Astrocyte (in vitro differentiated cells and primary cell): ENCODE results near the gene BCL2.

Experiments
- EZH2 ChIP-seq: IDR thresholded peaks from 2 replicates; pipeline ENCODE4 v1.6.1; 2012; ENCODE audit warnings: mild to moderate bottlenecking, low read length, inconsistent platforms; ENCODE audit not compliant: insufficient read depth
- TF ChIP-seq, protein P1 (sequence below): IDR thresholded peaks from 2 replicates; pipeline ENCODE4 v1.5.1; 2011; ENCODE audit warnings: low read depth, mild to moderate bottlenecking, inconsistent platforms, low read length, moderate library complexity; ENCODE audit not compliant: insufficient read depth

- TF ChIP-seq EZH2 = no peak
- TF ChIP-seq, protein P1, sequence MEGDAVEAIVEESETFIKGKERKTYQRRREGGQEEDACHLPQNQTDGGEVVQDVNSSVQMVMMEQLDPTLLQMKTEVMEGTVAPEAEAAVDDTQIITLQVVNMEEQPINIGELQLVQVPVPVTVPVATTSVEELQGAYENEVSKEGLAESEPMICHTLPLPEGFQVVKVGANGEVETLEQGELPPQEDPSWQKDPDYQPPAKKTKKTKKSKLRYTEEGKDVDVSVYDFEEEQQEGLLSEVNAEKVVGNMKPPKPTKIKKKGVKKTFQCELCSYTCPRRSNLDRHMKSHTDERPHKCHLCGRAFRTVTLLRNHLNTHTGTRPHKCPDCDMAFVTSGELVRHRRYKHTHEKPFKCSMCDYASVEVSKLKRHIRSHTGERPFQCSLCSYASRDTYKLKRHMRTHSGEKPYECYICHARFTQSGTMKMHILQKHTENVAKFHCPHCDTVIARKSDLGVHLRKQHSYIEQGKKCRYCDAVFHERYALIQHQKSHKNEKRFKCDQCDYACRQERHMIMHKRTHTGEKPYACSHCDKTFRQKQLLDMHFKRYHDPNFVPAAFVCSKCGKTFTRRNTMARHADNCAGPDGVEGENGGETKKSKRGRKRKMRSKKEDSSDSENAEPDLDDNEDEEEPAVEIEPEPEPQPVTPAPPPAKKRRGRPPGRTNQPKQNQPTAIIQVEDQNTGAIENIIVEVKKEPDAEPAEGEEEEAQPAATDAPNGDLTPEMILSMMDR = no peak
These were observed 145.6 kb downstream of the BCL2 start for GRCh38 chr18:63173983-63174382.
